DND-41 (cell line): ENCODE results near the gene CASS4.

Source experiments
- ATAC-seq: fragments of 200-7000 bp; cut with Tn5 transposase; 3 replicates; pipeline ENCODE4 v1.9.1; 2021; ENCODE audit warnings: low read depth; ENCODE audit not compliant: insufficient read depth
- DNase-seq: peaks from one replicate; pipeline ENCODE4 v3.0.0-alpha.2; 2020
- H2AFZ ChIP-seq: 2 replicates; pipeline ENCODE4 v1.6.0; 2012; ENCODE audit warnings: low read depth, low read length
- H3K27ac ChIP-seq: 2 replicates; pipeline ENCODE4 v1.5.1; 2012; ENCODE audit warnings: low read length, inconsistent platforms
- H3K27me3 ChIP-seq: fragments of 200-600 bp; sonication (generic); 2 replicates; pipeline ENCODE4 v1.6.0; 2012; ENCODE audit warnings: low read length, mild to moderate bottlenecking, inconsistent platforms; ENCODE audit not compliant: insufficient read depth, poor library complexity
- H3K36me3 ChIP-seq: 2 replicates; pipeline ENCODE4 v1.5.1; 2012; ENCODE audit warnings: low read length, inconsistent platforms; ENCODE audit not compliant: insufficient read depth
- H3K4me1 ChIP-seq: 2 replicates; pipeline ENCODE4 v1.5.1; 2012; ENCODE audit warnings: mild to moderate bottlenecking, low read length; ENCODE audit not compliant: insufficient read depth
- H3K4me2 ChIP-seq: 2 replicates; pipeline ENCODE4 v1.6.0; 2012; ENCODE audit warnings: mild to moderate bottlenecking, moderate library complexity, low read length, inconsistent platforms; ENCODE audit not compliant: insufficient read depth
- H3K4me3 ChIP-seq, 2 experiments: fragments of 200-600 bp in 1 of 2; shearing (Covaris generic) in 1 of 2; 2 replicates each; pipeline ENCODE4 v1.5.1; 2012 to 2016; ENCODE audit warnings: inconsistent platforms in 2 of 2, low read length in 2 of 2, mild to moderate bottlenecking in 2 of 2, low read depth in 1 of 2, moderate library complexity in 1 of 2
- H3K79me2 ChIP-seq: 2 replicates; pipeline ENCODE4 v1.6.0; 2012; ENCODE audit warnings: low read length, inconsistent platforms; ENCODE audit not compliant: insufficient read depth
- H3K9ac ChIP-seq: 2 replicates; pipeline ENCODE4 v1.6.0; 2012; ENCODE audit warnings: low read depth, mild to moderate bottlenecking, inconsistent platforms, low read length, moderate library complexity
- H3K9me3 ChIP-seq: 2 replicates; pipeline ENCODE4 v1.5.1; 2012; ENCODE audit warnings: low read length, moderate library complexity, mild to moderate bottlenecking, inconsistent platforms; ENCODE audit not compliant: insufficient read depth, severe bottlenecking
- H4K20me1 ChIP-seq: 2 replicates; pipeline ENCODE4 v1.6.0; 2012; ENCODE audit warnings: low read length; ENCODE audit not compliant: insufficient read depth
- EZH2 ChIP-seq: IDR thresholded peaks from 3 replicates; pipeline ENCODE4 v1.6.1; 2012; ENCODE audit warnings: borderline replicate concordance, low read depth, mild to moderate bottlenecking, moderate library complexity, low read length, inconsistent platforms; ENCODE audit not compliant: severe bottlenecking
- TF ChIP-seq, protein P1 (sequence below): IDR thresholded peaks from 2 replicates; pipeline ENCODE4 v1.5.1; 2012; ENCODE audit warnings: borderline replicate concordance, low read length, moderate library complexity, mild to moderate bottlenecking; ENCODE audit not compliant: poor library complexity, severe bottlenecking; ENCODE audit errors: extremely low read depth

Gene CASS4

DNA sequence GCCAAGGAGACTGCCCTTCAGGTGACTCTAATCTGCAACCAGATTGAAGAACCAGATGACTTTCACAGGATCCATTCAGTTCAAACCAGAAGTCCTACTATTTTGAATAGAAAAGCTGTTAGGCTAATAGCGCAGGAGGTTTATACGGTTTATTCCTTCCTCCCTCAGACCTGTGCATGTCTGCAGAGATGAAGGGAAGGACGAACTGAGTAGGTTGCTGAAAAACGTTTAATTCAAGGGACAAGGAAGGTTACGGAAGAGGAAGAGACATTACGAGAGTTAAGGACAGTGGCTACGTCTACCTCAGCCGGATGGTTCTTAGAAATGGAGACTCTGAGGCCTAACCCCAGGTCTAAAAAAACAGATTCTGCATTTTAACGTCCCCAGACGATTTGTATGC is 21.0 kb upstream of the CASS4 start:
- H3K79me2 ChIP-seq: peaks cover 92% of the 10 kb centered on the region
- H4K20me1 ChIP-seq: peaks cover 16% of the 10 kb centered on the region
- no peaks in the 10 kb centered on the region for H3K9me3 ChIP-seq
- peak overlapping the region; percentile 68 to 81 for H3K4me3 ChIP-seq
- ATAC-seq: no peak
- peak; percentile 12 for DNase-seq
- peak overlapping the region; percentile 77 for H3K4me2 ChIP-seq
- peak overlapping the region; percentile 91 for H2AFZ ChIP-seq
- peaks cover 60% of the 10 kb centered on the region for H3K36me3 ChIP-seq
- H3K9ac ChIP-seq: peak overlapping the region; percentile 84
- peaks cover 66% of the 10 kb centered on the region for H3K4me1 ChIP-seq
- peak overlapping the region; percentile 97 for H3K27ac ChIP-seq
- TF ChIP-seq, protein P1, sequence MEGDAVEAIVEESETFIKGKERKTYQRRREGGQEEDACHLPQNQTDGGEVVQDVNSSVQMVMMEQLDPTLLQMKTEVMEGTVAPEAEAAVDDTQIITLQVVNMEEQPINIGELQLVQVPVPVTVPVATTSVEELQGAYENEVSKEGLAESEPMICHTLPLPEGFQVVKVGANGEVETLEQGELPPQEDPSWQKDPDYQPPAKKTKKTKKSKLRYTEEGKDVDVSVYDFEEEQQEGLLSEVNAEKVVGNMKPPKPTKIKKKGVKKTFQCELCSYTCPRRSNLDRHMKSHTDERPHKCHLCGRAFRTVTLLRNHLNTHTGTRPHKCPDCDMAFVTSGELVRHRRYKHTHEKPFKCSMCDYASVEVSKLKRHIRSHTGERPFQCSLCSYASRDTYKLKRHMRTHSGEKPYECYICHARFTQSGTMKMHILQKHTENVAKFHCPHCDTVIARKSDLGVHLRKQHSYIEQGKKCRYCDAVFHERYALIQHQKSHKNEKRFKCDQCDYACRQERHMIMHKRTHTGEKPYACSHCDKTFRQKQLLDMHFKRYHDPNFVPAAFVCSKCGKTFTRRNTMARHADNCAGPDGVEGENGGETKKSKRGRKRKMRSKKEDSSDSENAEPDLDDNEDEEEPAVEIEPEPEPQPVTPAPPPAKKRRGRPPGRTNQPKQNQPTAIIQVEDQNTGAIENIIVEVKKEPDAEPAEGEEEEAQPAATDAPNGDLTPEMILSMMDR: no peak
- TF ChIP-seq EZH2: no peak
- no peaks in the 10 kb centered on the region for H3K27me3 ChIP-seq

DNA sequence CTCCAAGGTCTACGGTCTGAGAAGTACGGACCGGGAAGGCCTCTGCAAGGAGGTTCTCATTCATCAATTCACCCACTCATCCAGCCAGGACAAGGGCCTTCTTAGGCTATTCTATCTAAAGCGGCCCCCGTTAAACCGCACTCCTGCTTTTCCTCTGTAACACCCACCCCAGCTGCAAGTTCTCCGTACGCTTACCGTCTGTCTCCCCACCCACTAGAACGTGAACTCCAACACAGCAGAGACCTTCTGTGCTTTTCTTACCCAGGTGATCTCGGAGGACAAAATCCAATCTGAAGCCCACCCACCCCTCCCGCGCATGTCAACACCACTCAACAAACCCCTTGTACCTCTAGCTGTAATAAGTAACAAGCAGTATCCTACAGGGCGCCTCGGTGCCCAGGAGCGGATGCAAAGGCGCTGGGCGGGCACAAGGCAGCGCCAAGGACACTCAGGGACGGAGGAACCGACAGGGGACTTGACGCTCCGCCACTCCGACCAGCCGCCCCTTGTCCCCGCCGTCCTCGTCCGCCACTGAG is 20.4 kb upstream of the CASS4 start:
- TF ChIP-seq, protein P1: no peak
- no peak for TF ChIP-seq EZH2
- peak overlapping the region; percentile 68 to 81 for H3K4me3 ChIP-seq
- H2AFZ ChIP-seq: peak overlapping the region; percentile 91
- DNase-seq (no peak), ATAC-seq (peak; percentile 37)
- H3K9me3 ChIP-seq: no peaks in the 10 kb centered on the region
- peak overlapping the region; percentile 77 for H3K4me2 ChIP-seq
- H3K36me3 ChIP-seq: peaks cover 60% of the 10 kb centered on the region
- H3K79me2 ChIP-seq: peaks cover 88% of the 10 kb centered on the region
- peaks cover 15% of the 10 kb centered on the region for H4K20me1 ChIP-seq
- H3K9ac ChIP-seq: peak overlapping the region; percentile 84
- H3K27me3 ChIP-seq: no peaks in the 10 kb centered on the region
- peaks cover 62% of the 10 kb centered on the region for H3K4me1 ChIP-seq
- peak overlapping the region; percentile 97 for H3K27ac ChIP-seq

DNA sequence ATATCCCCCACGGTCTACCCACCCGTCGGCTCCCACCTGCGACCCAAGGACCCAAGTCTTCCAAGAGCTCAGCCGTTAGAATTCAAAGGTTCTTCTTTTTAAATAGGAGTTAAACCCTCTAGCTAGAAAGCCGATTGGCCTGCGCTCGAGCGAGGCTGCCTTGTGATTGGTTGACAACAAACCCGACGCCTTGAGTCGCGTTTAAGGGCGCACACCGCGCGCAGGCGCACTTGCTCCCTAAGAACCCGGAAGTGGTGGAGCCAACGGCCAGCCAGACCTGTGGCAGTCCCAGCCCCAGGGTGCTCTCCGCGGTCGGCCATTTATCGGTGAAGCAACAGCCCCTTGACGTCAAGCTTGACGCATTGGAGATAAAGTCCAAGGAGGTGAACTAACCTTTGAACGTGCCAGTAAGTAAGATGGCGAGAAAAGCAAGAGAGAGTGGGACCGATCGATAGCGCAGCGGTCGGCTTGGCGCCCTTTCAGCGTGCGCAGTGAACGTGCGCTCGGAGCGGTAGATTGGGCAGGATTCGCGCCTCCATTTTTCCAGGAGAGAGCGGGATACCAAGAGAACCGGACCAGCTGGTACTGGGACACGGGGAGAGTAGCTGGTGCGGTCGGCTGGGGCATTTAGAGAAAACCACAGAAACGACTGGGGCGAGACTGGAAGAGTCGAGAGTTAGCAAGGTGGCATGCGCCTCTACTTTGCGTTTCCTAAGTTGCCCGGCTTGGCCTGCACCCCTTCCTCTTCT is 19.8 kb upstream of the CASS4 start, which contains the start of the genes AURKA and CSTF1:
TSS of gene AURKA (minus strand) at position 84 of the 749 bp plus-strand sequence. CDS start 4,018 bp downstream, outside the sequence.
TSS of gene CSTF1 (plus strand) at position 514 of the 749 bp plus-strand sequence. CDS start 2,908 bp downstream, outside the sequence.
- no peak for TF ChIP-seq EZH2
- TF ChIP-seq, protein P1: no peak
- ATAC-seq: peak; percentile 89
- Histone ChIP-seq H3K4me3 (peak within 1 kb of the TSS; percentile 68 to 81), H3K36me3 (peaks cover 61% of the 10 kb centered on the region), H3K9me3 (no peaks in the 10 kb centered on the region), H3K9ac (peak within 1 kb of the TSS; percentile 84), H3K27ac (peak within 1 kb of the TSS; percentile 97), H2AFZ (peak within 1 kb of the TSS; percentile 91), H3K79me2 (peaks cover 87% of the 10 kb centered on the region), H3K4me2 (peak within 1 kb of the TSS; percentile 77), H3K4me1 (peaks cover 62% of the 10 kb centered on the region), H3K27me3 (no peaks in the 10 kb centered on the region), H4K20me1 (peaks cover 15% of the 10 kb centered on the region)
- DNase-seq: peak; percentile 100
